GM10847 (cell line): ENCODE data around the gene GAS7.

ENCODE experiments used
- POLR2A ChIP-seq: IDR thresholded peaks from 2 replicates; pipeline ENCODE4 v1.6.1; 2011; ENCODE audit not compliant: insufficient read length; ENCODE audit errors: extremely low read depth

GAS7 gene

GRCh38 chr17:10166176-10166935 is 32.0 kb downstream of the GAS7 start:
- TF ChIP-seq POLR2A = no peak

- no peak for TF ChIP-seq POLR2A
Measured at GRCh38 chr17:10162096-10162495, 36.3 kb downstream of the GAS7 start.

GRCh38 chr17:10161386-10161785 is 37.0 kb downstream of the GAS7 start:
- TF ChIP-seq POLR2A = no peak

GRCh38 chr17:10156948-10157607 is 41.3 kb downstream of the GAS7 start:
- no peak for TF ChIP-seq POLR2A

DNA sequence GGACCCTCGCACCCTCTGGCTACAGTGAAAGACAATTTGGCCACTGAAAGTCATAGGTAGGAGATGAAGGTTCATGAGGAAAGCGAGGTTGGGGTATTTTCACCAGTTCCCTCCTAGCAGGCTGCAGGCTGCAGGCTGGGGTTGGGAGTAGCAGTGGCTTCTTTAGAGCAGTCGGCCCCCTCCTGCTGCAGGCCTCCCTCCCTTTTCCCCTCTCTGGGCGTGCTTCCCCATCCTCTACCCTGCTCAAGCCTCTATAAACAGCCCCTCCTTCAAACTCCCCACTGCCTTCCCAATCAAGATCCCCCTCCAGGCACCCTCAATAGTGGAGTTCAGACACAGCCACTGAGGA is 41.8 kb downstream of the GAS7 start:
- no peak for TF ChIP-seq POLR2A

DNA sequence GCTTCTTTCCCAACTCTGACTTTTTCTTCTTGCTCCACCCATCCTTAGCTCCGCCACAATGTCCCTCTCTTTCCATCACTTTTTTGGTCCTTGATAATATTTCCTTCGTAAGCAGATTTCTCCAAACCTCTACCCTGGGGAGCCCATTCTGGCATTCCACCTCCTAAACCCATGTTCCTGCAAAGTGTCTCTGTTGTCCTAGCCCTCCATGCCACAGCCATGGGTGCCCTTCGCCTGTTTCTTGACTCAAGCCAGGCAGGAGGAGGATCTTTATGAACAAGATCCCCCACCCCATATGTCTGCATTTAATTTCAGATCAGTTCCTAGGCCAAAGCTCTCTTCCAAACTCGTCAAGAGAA is 42.4 kb downstream of the GAS7 start:
- TF ChIP-seq POLR2A = no peak

DNA sequence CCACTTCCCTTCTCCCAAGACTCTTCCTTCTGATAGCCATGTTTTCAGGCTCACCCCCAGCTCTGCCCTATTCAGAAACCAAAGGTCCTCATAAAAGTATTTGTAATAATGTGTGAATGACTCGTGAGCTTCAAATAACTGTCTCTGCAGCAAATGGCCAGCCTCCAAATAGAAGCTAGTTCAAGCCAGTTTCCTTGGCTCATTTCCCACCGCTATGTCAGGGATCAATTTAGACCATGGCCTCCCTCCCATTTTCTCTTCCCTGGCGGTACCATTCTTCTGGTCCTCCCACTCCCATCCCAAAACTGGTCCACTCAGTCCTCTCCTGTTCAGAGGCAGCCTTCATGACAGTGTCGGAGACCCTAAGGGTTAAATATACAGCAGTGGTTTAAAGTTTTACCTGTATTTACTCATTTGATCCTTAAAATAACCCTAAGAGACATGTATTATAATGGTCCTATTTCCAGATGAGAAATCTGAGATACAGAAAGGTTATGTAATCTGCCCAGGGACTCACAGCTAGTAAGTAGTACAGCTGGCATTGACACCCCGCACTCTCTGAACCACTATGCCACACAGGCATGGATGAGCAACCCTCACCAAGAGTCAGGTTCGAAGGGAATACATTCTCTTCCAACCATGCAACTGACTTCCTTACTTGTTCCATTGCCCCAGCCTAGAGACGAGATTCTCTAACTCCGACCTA is 42.9 kb downstream of the GAS7 start:
- no peak for TF ChIP-seq POLR2A

- TF ChIP-seq POLR2A = no peak
Measured at GRCh38 chr17:10151667-10152496, 46.5 kb downstream of the GAS7 start.

GRCh38 chr17:10149573-10150399 is 48.6 kb downstream of the GAS7 start:
- TF ChIP-seq POLR2A = no peak

DNA sequence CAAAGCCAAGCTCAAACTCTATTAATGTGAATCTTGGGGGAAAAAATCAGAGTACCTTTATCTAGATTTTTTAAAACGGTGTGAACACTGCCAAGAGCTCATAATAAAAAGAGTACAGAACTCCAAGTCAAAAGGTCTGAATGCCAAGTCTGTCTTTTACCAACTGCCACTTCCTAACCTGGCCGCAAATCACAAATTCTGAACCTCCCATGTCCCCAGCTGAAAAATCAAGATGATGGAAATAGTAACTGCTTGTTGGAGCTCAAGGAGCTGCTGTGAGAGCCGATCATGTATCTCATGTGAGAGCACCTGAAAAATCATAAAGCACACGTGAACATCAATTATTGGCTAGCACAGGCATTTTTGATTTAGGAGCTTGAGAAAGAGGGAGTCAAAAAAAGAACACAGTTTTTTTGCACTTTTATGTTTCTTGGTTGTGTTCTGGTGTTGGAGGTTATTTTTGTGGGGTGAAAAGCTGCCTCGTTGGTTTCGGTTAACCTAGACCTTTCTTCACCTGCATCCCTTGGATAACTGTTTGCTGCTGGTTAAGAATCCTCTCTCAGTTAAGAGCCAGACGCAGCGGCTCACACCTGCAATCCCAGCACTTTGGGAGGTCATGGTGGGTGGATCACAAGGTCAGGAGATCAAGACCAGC is 50.5 kb downstream of the GAS7 start:
- no peak for TF ChIP-seq POLR2A

DNA sequence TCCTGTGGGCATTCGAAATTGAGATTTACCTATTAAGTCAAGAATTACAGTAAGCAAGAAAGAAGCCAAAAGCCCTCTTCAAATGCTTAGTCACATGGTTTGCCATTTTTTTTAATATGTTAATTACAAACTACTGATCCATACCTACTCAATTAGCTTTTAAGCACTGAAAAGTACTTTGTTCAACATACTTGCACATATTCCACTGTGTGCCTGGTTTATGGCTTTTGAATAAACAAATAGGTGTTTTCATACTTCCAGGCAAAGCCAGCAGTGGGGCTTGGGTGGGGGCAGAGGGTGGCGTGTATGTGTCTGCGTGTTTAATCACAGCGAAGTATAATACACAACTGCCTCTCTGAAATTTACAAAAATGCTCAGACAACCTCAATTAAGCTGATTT is 51.4 kb downstream of the GAS7 start:
- TF ChIP-seq POLR2A = no peak

DNA sequence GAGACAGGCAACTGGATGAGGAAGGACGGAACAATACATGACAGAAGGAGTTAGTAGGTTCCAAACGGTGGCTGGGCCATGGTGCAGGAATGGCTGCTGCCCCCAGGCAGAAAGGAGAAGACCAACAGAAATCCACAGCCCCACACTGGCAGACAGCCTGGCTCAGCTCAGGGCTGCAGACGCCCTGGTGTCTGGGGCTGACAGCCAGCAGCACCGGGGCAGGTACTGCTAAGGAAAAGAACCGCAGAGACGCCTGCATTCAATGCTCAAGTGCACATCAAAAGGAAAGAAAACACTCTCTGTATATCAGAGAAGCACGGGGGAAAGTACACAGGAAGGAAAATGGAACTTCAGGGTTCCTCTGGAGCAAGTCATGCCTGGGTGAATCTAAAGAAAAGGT is 53.4 kb downstream of the GAS7 start:
- no peak for TF ChIP-seq POLR2A

DNA sequence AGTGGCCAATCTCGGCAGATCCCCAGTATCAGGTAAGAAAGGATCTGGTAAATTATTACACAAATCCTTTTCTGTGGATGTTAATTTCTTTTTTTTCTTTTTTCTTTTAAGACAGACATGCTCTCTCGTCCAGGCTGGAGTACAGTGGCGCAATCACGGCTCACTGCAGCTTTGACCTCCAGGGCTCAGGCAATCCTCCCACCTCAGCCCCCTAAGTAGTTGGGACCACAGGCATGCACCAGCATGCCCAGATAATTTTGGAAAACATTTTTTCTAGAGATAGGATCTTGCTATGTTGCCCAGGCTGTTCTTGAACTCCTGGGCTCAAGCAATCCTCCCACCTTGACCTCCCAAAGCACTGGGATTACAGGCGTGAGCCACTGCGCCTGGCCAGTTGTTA is 54.0 kb downstream of the GAS7 start:
- TF ChIP-seq POLR2A = no peak

DNA sequence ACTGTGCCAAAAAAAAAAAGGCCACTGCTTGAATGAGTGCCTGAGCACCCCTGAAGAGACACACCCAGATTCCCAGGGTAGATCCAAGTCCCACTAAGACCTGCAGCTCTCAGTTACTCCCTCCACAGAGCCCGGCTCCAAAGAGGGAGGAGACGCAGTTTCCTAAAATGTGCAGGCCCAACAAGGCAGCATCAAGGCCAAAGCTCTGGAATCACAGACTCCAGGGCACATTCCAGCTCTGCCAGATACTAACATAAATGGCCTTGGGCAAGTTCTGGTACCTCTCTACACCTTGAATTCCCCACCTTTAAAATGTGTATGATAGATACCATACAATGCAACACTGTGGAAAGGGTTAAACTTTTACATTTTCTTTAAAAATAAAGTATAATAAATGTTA is 57.0 kb downstream of the GAS7 start:
- TF ChIP-seq POLR2A = no peak

DNA sequence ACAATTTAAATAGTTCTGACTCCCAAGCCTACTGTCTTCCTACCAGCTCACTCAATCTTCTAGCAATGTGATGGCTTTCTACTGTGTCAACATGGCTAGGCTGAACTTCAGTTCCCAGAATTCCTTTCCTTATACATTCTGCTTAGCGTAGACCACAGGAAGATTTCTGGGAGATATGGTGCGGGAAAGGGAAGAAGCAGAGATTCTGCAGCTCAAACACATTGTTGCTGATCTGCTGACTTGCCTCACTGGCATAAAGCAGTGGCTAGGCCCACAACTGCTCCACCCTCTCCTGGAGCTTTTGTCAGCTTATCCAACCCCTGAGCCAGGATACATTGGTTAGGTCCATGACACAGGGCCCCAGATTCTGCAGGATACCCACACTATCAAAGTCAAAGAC is 58.8 kb downstream of the GAS7 start:
- TF ChIP-seq POLR2A = no peak
